Liver (tissue), 3 donors: ENCODE measurements around the gene DEK.

Experiments
- ATF3 ChIP-seq: IDR thresholded peaks from 2 replicates; pipeline ENCODE4 v1.6.1; 2016; ENCODE audit warnings: antibody characterized with exemption
- CTCF ChIP-seq: fragments of 150-350 bp; IDR thresholded peaks from 2 replicates; pipeline ENCODE4 v1.5.1; 2017; ENCODE audit warnings: improper control_type of control experiment, low read depth, low read length; ENCODE audit not compliant: missing input control
- RAD21 ChIP-seq, 2 donors: IDR thresholded peaks; 2 replicates each; pipeline ENCODE4 v1.6.1; 2016; ENCODE audit warnings: antibody characterized with exemption in 2 of 2, mild to moderate bottlenecking in 2 of 2
- donor health status: healthy.
- donor health status: healthy.

- TF ChIP-seq CTCF (no peak), ATF3 (no peak), RAD21 (IDR thresholded peaks at IDR 0.05) (no peak)
Observed at GRCh38 chr6:18242062-18242851, 22.1 kb downstream of the DEK start.
